ENCODE data around the gene C20orf173. TPM values are rescaled to one million over a fixed set of nuclear protein-coding genes. Genes with fewer than 3 reads are reported as not detected.

Gene C20orf173
- total RNA-seq, 4 donors from 2014 or later: not detected

DNA sequence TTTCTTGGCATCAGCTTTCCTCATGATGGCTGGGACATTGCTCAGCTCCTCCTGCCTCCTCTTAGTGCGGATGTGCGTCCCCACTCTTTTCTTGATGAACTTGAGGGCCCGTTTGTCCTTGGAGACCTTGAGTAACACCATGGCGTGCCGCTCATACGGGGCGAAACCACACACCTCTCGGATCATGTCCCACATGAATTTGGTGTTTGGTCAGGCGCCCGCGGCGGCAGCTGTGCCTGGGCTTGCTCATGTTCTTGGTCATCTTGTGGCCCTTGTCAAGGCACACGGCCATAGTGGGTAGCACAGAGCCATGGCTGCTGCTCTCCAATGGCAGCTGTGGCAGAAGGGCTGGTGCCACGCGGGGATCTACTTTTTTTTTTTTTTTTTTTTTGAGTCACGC, 15.0 kb upstream of the C20orf173 start:
- 89 to 94% methylated on average over 16 of the region's 16 CpGs for WGBS, 2 donors
- no peak for DNase-seq (ENCODE audit: low spot score in 2 of 2)
- H3K4me3 ChIP-seq (ENCODE audit: low read depth, poor library complexity, severe bottlenecking): no peak overlapping the region
- intact Hi-C loops (cut with DNase I; ENCODE audit: low total_unique reads): no loop called here
- no peak for TF ChIP-seq POLR2A (IDR thresholded peaks at IDR 0.05)
- TF ChIP-seq, protein P1, sequence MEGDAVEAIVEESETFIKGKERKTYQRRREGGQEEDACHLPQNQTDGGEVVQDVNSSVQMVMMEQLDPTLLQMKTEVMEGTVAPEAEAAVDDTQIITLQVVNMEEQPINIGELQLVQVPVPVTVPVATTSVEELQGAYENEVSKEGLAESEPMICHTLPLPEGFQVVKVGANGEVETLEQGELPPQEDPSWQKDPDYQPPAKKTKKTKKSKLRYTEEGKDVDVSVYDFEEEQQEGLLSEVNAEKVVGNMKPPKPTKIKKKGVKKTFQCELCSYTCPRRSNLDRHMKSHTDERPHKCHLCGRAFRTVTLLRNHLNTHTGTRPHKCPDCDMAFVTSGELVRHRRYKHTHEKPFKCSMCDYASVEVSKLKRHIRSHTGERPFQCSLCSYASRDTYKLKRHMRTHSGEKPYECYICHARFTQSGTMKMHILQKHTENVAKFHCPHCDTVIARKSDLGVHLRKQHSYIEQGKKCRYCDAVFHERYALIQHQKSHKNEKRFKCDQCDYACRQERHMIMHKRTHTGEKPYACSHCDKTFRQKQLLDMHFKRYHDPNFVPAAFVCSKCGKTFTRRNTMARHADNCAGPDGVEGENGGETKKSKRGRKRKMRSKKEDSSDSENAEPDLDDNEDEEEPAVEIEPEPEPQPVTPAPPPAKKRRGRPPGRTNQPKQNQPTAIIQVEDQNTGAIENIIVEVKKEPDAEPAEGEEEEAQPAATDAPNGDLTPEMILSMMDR (IDR thresholded peaks at IDR 0.05): no peak

DNA sequence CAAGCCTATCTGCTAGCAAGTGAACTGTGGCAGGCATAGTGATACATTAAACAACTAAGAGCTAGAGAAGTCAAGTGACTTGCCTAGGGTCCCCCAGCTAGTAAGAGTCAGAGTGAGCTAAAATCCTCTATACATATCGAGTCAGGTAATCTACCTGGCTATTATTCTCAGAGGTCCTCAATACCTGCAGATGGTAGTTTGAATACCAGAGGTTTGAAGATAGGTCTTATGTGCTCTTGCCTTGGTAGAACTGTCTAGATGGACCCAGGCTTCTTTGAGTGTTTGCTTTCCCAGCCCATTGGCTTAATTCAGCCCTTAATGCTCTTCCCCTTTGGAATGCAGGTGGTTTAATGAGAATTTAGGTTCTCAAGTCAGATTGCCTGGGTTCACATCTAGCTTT, 13.5 kb upstream of the C20orf173 start:
- WGBS, 2 donors: 80 to 100% methylated on average over 1 of the region's 1 CpG
- no peak overlapping the region for H3K4me3 ChIP-seq (ENCODE audit: low read depth, poor library complexity, severe bottlenecking)
- DNase-seq (ENCODE audit: low spot score in 2 of 2): no peak
- intact Hi-C loops (cut with DNase I; ENCODE audit: low total_unique reads): no loop called here
- TF ChIP-seq, protein P1 (IDR thresholded peaks at IDR 0.05): no peak
- TF ChIP-seq POLR2A (IDR thresholded peaks at IDR 0.05): no peak

DNA sequence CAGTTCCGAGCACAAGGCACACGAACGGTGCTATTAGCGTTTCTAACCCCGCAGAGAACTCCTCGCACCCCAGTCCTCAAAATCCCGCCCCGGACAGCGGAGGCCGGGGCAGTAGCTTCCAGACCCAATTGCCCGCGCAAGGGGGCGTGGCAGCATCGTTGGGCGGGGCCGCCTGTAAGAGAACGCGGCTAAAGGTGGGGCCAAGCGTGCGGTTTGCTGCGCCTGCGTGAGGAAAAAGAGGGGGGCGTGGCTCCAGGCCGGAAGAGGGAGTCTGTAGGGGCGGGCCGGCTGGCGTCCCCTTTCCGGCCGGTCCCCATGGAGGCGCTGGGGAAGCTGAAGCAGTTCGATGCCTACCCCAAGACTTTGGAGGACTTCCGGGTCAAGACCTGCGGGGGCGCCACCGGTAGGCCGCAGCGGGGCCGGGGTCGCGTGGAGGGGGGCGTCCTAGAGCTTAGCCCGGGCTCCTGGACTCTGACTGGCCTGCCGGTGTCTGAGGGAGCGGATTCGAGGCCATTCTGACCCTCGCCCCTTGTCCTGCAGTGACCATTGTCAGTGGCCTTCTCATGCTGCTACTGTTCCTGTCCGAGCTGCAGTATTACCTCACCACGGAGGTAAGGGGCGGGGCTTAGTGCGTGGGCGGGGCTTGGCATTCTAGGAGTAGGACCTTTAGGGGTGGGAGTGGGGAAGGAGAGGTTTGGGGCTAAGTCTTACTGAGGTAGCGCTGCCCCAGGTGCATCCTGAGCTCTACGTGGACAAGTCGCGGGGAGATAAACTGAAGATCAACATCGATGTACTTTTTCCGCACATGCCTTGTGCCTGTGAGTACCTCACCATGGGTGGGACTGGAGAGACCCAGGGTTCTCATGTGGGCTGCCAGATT, 12.6 kb upstream of the C20orf173 start, which contains the start of gene ERGIC3:
TSS of gene ERGIC3 (plus strand) at position 296 of the 880 bp plus-strand sequence. CDS start at position 316, 20 bp downstream.
- peak; percentile 96 to 99 for DNase-seq (ENCODE audit: low spot score in 2 of 2)
- intact Hi-C loops (cut with DNase I; ENCODE audit: low total_unique reads): no loop called here
- TF ChIP-seq POLR2A (IDR thresholded peaks at IDR 0.05): no peak
- TF ChIP-seq, protein P1 (IDR thresholded peaks at IDR 0.05): no peak
- H3K4me3 ChIP-seq (ENCODE audit: low read depth, poor library complexity, severe bottlenecking): peak within 1 kb of the TSS; percentile 79
- 6 to 8% methylated on average over 44 to 47 of the region's 57 CpGs for WGBS, 2 donors

DNA sequence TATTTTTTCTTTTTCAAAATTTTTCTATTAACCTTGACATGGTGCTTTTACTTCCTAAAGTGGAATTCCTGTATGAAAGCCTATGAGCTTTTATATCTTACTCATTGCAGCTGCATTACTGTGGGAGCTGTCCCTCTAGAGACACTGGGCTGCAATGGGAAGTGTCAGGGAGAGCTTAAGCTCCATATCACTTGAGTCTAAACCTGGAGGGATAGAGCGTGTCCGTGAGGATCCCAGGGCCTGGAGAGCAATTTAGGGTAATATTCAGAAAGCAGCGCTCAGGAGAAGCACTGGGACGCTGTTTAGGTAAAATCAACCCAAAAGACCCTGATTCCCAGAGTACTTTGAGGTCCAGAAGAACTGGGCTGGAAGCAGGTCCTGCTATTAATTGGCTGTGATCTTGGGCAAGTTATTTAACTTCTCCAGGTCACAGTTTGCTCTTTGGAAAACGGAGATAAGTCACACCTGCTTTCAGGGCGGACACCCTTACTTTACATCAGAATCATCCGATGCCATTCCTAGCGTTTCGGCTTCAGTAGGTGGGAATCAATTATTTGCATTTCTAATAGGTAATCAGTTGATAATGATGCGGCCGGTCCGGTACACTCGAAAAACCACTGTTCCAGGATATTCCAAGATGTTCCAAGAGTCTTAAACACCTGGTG, 11.8 kb upstream of the C20orf173 start:
- 32 to 34% methylated on average over 13 of the region's 13 CpGs for WGBS, 2 donors
- peak overlapping the region; percentile 79 for H3K4me3 ChIP-seq (ENCODE audit: low read depth, poor library complexity, severe bottlenecking)
- TF ChIP-seq, protein P1 (IDR thresholded peaks at IDR 0.05): no peak
- TF ChIP-seq POLR2A (IDR thresholded peaks at IDR 0.05): no peak
- intact Hi-C loops (cut with DNase I; ENCODE audit: low total_unique reads): no loop called here
- no peak for DNase-seq (ENCODE audit: low spot score in 2 of 2)

DNA sequence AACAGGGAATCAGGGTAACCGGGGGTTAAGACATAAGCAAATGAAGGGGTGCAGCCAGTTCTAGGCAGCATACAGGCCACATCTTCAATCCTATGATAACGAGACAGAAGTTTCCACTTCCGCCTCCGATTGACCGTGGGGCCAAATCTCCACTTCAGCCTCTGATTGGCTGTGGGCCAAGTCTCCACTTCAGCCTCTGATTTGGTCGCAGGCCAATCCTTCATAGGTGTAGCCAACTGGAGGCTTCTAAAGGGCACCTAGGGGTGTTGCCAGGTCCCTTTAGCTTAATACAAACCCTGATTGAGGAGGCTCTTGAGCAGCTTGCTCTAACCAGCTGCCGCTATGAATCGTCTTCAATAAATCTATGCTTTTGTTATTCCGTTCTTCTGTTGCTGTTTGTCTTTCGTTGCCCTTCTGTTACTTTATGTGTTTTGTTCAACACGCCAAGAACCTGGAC, 10.3 kb upstream of the C20orf173 start:
- no peak overlapping the region for H3K4me3 ChIP-seq (ENCODE audit: low read depth, poor library complexity, severe bottlenecking)
- TF ChIP-seq, protein P1 (IDR thresholded peaks at IDR 0.05): no peak
- TF ChIP-seq POLR2A (IDR thresholded peaks at IDR 0.05): no peak
- intact Hi-C loops (cut with DNase I; ENCODE audit: low total_unique reads): no loop called here
- WGBS, 2 donors: 63 to 69% methylated on average over 11 of the region's 11 CpGs
- DNase-seq (ENCODE audit: low spot score in 2 of 2): no peak

All from lower leg skin (tissue), 4 donors.